HCT116 (cell line): ENCODE results near the gene ASB11. TPM values are rescaled to one million over a fixed set of nuclear protein-coding genes. Genes with fewer than 3 reads are reported as not detected.

ENCODE experiments used
- ATAC-seq: fragments of 200-7000 bp; cut with Tn5 transposase; 2 replicates; pipeline ENCODE4 v1.9.1; 2020; ENCODE audit warnings: mild to moderate bottlenecking, moderate library complexity
- BruUV-seq: library from RNA; stranded (reverse); fragments of 400-500 nt; replicated peaks from 2 replicates; lab custom pipeline; 2021; lab: Mats Ljungman, UMichigan
- CTCF ChIA-PET: fragments of 300-600 bp; sonication (Branson Sonifier 250); formaldehyde crosslinking; loops from one replicate; lab custom pipeline; 2021; ENCODE audit warnings: antibody characterized with exemption; lab: Charles Lee
- POLR2A ChIA-PET: fragments of 300-600, 350-600 bp; sonication (Branson Sonifier 250); formaldehyde crosslinking; loops from one replicate; lab custom pipeline; 2021; ENCODE audit warnings: antibody characterized with exemption; lab: Charles Lee
- RAD21 ChIA-PET, 2 experiments: fragments of 300-600 bp; sonication (Branson Sonifier 250); formaldehyde crosslinking; loops; one replicate each; lab custom pipeline; 2023; ENCODE audit warnings: low total read pairs in 2 of 2; ENCODE audit not compliant: uncharacterized antibody in 2 of 2, unreplicated experiment in 2 of 2, low non-redundant PET in 1 of 2; lab: Charles Lee
- DNase-seq: peaks from one replicate; pipeline ENCODE4 v3.0.0-alpha.2; 2010; ENCODE audit warnings: low read depth, low spot score
- H2AFZ ChIP-seq: fragments of 200-600 bp; shearing (Covaris generic), sonication (generic); 2 replicates; pipeline ENCODE4 v1.6.1; 2017; ENCODE audit warnings: low read depth, mixed run types, mixed read lengths, antibody characterized with exemption, low read length; ENCODE audit not compliant: poor library complexity, severe bottlenecking
- H3K27ac ChIP-seq: 2 replicates; pipeline ENCODE4 v1.5.1; 2012; ENCODE audit warnings: low read depth, low read length
- H3K27me3 ChIP-seq: fragments of 200-600 bp; sonication (generic); 2 replicates; pipeline ENCODE4 v1.6.1; 2016; ENCODE audit warnings: mixed run types, low read length, mixed read lengths; ENCODE audit not compliant: insufficient read depth
- H3K36me3 ChIP-seq, 2 experiments: fragments of 200-500 bp in 1 of 2; fragments of 200-600 bp in 1 of 2; sonication (Bioruptor generic) in 1 of 2; sonication (generic) in 1 of 2; 2 replicates each; pipeline versions ENCODE4 v1.5.1 to v1.6.1; 2014 to 2016; ENCODE audit warnings: low read length in 2 of 2, inconsistent platforms in 1 of 2, mixed read lengths in 1 of 2, mixed run types in 1 of 2; ENCODE audit not compliant: insufficient read depth in 2 of 2, control insufficient read depth in 1 of 2
- H3K4me1 ChIP-seq, 2 experiments: fragments of 200-600 bp in 1 of 2; sonication (generic) in 1 of 2; 2 replicates each; pipeline versions ENCODE4 v1.5.1 to v1.6.1; 2012 to 2017; ENCODE audit warnings: low read length in 2 of 2, inconsistent platforms in 1 of 2, mild to moderate bottlenecking in 1 of 2, mixed read lengths in 1 of 2, mixed run types in 1 of 2, moderate library complexity in 1 of 2; ENCODE audit not compliant: insufficient read depth in 2 of 2, control insufficient read depth in 1 of 2
- H3K4me2 ChIP-seq: fragments of 200-600 bp; sonication (generic); 2 replicates; pipeline ENCODE4 v1.6.1; 2017; ENCODE audit warnings: mixed run types, low read length, mixed read lengths
- H3K4me3 ChIP-seq, 2 experiments: fragments of 200-600 bp in 1 of 2; sonication (generic) in 1 of 2; replicated peaks in 1 of 2; 2 replicates each; pipeline ENCODE4 v1.5.1; 2011 to 2016; ENCODE audit warnings: low read length in 2 of 2, control low read depth in 1 of 2, low read depth in 1 of 2, mild to moderate bottlenecking in 1 of 2, mixed read lengths in 1 of 2, mixed run types in 1 of 2
- H3K79me2 ChIP-seq: fragments of 200-600 bp; sonication (generic); 2 replicates; pipeline ENCODE4 v1.6.1; 2017; ENCODE audit warnings: mild to moderate bottlenecking, mixed run types, low read length, moderate library complexity, mixed read lengths; ENCODE audit not compliant: insufficient read depth
- H3K9ac ChIP-seq: fragments of 200-600 bp; sonication (generic); 2 replicates; pipeline ENCODE4 v1.6.1; 2016; ENCODE audit warnings: low read length, mixed read lengths
- H3K9me2 ChIP-seq: fragments of 200-600 bp; sonication (generic), shearing (Covaris generic); 2 replicates; pipeline ENCODE4 v1.6.1; 2017; ENCODE audit warnings: mixed run types, mild to moderate bottlenecking, moderate library complexity; ENCODE audit not compliant: insufficient read depth
- H3K9me3 ChIP-seq, 2 experiments: fragments of 200-500 bp in 1 of 2; fragments of 200-600 bp in 1 of 2; sonication (Bioruptor generic) in 1 of 2; sonication (generic) in 1 of 2; 2 replicates each; pipeline ENCODE4 v1.6.1; 2014 to 2017; ENCODE audit warnings: low read length in 2 of 2, mixed read lengths in 2 of 2, inconsistent platforms in 1 of 2, low read depth in 1 of 2, mild to moderate bottlenecking in 1 of 2, mixed run types in 1 of 2, moderate library complexity in 1 of 2; ENCODE audit not compliant: control insufficient read depth in 1 of 2, insufficient read depth in 1 of 2
- H4K20me1 ChIP-seq: fragments of 200-600 bp; sonication (generic), shearing (Covaris generic); 2 replicates; pipeline ENCODE4 v1.6.1; 2017; ENCODE audit warnings: mixed run types, mild to moderate bottlenecking, moderate library complexity; ENCODE audit not compliant: insufficient read depth
- CBX3 ChIP-seq: IDR thresholded peaks from 2 replicates; pipeline ENCODE4 v1.6.1; 2012; ENCODE audit warnings: low read depth
- CEBPB ChIP-seq: IDR thresholded peaks from 2 replicates; pipeline ENCODE4 v1.6.1; 2012; ENCODE audit warnings: low read depth
- EGR1 ChIP-seq: IDR thresholded peaks from 2 replicates; pipeline ENCODE4 v1.6.1; 2012; ENCODE audit warnings: low read depth
- ELF1 ChIP-seq: IDR thresholded peaks from 2 replicates; pipeline ENCODE4 v1.6.1; 2012; ENCODE audit warnings: low read depth, borderline replicate concordance
- EZH2 ChIP-seq: fragments of 200-600 bp; sonication (generic); IDR thresholded peaks from 2 replicates; pipeline ENCODE4 v1.6.1; 2017; ENCODE audit warnings: antibody characterized with exemption, mixed run types
- EZH2phosphoT487 ChIP-seq: fragments of 200-600 bp; IDR thresholded peaks from 2 replicates; pipeline ENCODE4 v1.6.1; 2018; ENCODE audit warnings: antibody characterized with exemption, borderline replicate concordance
- FOSL1 ChIP-seq: IDR thresholded peaks from 2 replicates; pipeline ENCODE4 v1.6.1; 2012; ENCODE audit warnings: low read depth
- JUND ChIP-seq: IDR thresholded peaks from 2 replicates; pipeline ENCODE4 v1.6.1; 2012
- MAX ChIP-seq: IDR thresholded peaks from 2 replicates; pipeline ENCODE4 v1.6.1; 2012
- RAD21 ChIP-seq: IDR thresholded peaks from 2 replicates; pipeline ENCODE4 v1.6.1; 2012; ENCODE audit warnings: low read depth, mild to moderate bottlenecking
- REST ChIP-seq: IDR thresholded peaks from 2 replicates; pipeline ENCODE4 v1.6.1; 2012; ENCODE audit warnings: low read depth
- SIN3A ChIP-seq: IDR thresholded peaks from 2 replicates; pipeline ENCODE4 v1.6.1; 2012; ENCODE audit warnings: low read depth
- SP1 ChIP-seq: IDR thresholded peaks from 2 replicates; pipeline ENCODE4 v1.6.1; 2012; ENCODE audit warnings: low read depth
- SRF ChIP-seq: IDR thresholded peaks from 2 replicates; pipeline ENCODE4 v1.6.1; 2012; ENCODE audit warnings: low read depth
- TCF7L2 ChIP-seq: IDR thresholded peaks from 2 replicates; pipeline ENCODE4 v1.7.0; 2011; ENCODE audit warnings: borderline replicate concordance, inconsistent platforms; ENCODE audit not compliant: insufficient read depth, insufficient read length; ENCODE audit errors: extremely low read depth
- YY1 ChIP-seq: IDR thresholded peaks from 2 replicates; pipeline ENCODE4 v1.6.1; 2011; ENCODE audit warnings: low read length, low read depth, moderate library complexity, mild to moderate bottlenecking; ENCODE audit not compliant: insufficient replicate concordance; ENCODE audit errors: extremely low read depth
- ZNF274 ChIP-seq: fragments of 200-500 bp; sonication (Bioruptor generic); IDR thresholded peaks from 2 replicates; pipeline ENCODE4 v1.6.1; 2014; ENCODE audit warnings: mild to moderate bottlenecking, low read depth, low read length, inconsistent platforms
- intact Hi-C: fragments of 100-400 bp; cut with micrococcal nuclease; formaldehyde crosslinking; loops from 2 replicates; pipeline ENCODE4 v1.10.0; 2022
- total RNA-seq: library from RNA; stranded (reverse); gene quantifications from one replicate; pipeline ENCODE4 v1.2.1, GENCODE V29; 2021; ENCODE audit not compliant: unreplicated experiment
- TF ChIP-seq, protein P1 (sequence below): IDR thresholded peaks from 2 replicates; pipeline ENCODE4 v1.6.1; 2012
- TF ChIP-seq, protein P2 (sequence below): IDR thresholded peaks from 2 replicates; pipeline ENCODE4 v1.6.1; 2011; ENCODE audit warnings: mild to moderate bottlenecking, low read length, moderate library complexity; ENCODE audit not compliant: insufficient replicate concordance; ENCODE audit errors: extremely low read depth

ASB11 gene
- total RNA-seq, 1 experiment from 2014 or later = not detected

- no peak for ATAC-seq
- no peaks in the 10 kb centered on the region for H3K9me2 ChIP-seq
- no TSS peak for BruUV-seq
- no peaks in the 10 kb centered on the region for H3K27me3 ChIP-seq
- RAD21 ChIA-PET = no interaction called here
- no peak overlapping the region for H2AFZ ChIP-seq
- TF ChIP-seq, protein P1, sequence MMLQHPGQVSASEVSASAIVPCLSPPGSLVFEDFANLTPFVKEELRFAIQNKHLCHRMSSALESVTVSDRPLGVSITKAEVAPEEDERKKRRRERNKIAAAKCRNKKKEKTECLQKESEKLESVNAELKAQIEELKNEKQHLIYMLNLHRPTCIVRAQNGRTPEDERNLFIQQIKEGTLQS = no peak
- no peak for TF ChIP-seq ZNF274
- no peak for TF ChIP-seq TCF7L2
- TF ChIP-seq MAX = no peak
- TF ChIP-seq SRF = no peak
- no peak for TF ChIP-seq EZH2phosphoT487
- TF ChIP-seq EZH2 = no peak
- TF ChIP-seq, protein P2, sequence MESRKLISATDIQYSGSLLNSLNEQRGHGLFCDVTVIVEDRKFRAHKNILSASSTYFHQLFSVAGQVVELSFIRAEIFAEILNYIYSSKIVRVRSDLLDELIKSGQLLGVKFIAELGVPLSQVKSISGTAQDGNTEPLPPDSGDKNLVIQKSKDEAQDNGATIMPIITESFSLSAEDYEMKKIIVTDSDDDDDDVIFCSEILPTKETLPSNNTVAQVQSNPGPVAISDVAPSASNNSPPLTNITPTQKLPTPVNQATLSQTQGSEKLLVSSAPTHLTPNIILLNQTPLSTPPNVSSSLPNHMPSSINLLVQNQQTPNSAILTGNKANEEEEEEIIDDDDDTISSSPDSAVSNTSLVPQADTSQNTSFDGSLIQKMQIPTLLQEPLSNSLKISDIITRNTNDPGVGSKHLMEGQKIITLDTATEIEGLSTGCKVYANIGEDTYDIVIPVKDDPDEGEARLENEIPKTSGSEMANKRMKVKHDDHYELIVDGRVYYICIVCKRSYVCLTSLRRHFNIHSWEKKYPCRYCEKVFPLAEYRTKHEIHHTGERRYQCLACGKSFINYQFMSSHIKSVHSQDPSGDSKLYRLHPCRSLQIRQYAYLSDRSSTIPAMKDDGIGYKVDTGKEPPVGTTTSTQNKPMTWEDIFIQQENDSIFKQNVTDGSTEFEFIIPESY = no peak
- no peak for TF ChIP-seq ELF1
- no peak for TF ChIP-seq RAD21
- no peak for TF ChIP-seq REST
- TF ChIP-seq CBX3 = no peak
- TF ChIP-seq SP1 = no peak
- TF ChIP-seq YY1 = no peak
- TF ChIP-seq EGR1 = no peak
- TF ChIP-seq SIN3A = no peak
- no peak for TF ChIP-seq JUND
- no peak for TF ChIP-seq FOSL1
- TF ChIP-seq CEBPB = no peak
- no peaks in the 10 kb centered on the region; a peak in 1 of 4 replicates for H3K36me3 ChIP-seq
- H3K4me1 ChIP-seq = no peaks in the 10 kb centered on the region
- H3K27ac ChIP-seq = no peak overlapping the region
- no peak overlapping the region for H3K9ac ChIP-seq
- H4K20me1 ChIP-seq = no peaks in the 10 kb centered on the region
- no peaks in the 10 kb centered on the region for H3K9me3 ChIP-seq
- CTCF ChIA-PET = no interaction called here
- POLR2A ChIA-PET = no interaction called here
- H3K4me2 ChIP-seq = no peak overlapping the region
- intact Hi-C loops = no loop called here
- no peak overlapping the region for H3K4me3 ChIP-seq
- H3K79me2 ChIP-seq = no peaks in the 10 kb centered on the region
- DNase-seq = no peak
These were observed 4.9 kb upstream of the ASB11 start for GRCh38 chrX:15320297-15320696.
